HG02884 (cell line): Measurements from ENCODE around the gene PFKP.

ENCODE experiments used
- ATAC-seq: cut with Tn5 transposase; IDR thresholded peaks from one replicate; pipeline ENCODE4 v1.9.1; 2021; ENCODE audit warnings: mild to moderate bottlenecking, moderate library complexity; ENCODE audit not compliant: unreplicated experiment

PFKP gene

GRCh38 chr10:3067118-3067858 lies at the start of gene PFKP:
PFKP (plus strand) TSS chr10:3067548; CDS start chr10:3067596, 48 bp downstream.
- ATAC-seq, result peak; percentile 43

GRCh38 chr10:3018247-3018646 lies 49.1 kb upstream of the PFKP start:
- ATAC-seq, result no peak

- no peak for ATAC-seq
Measured at GRCh38 chr10:3020311-3020710, 47.0 kb upstream of the PFKP start.

- ATAC-seq, result no peak
Measured at GRCh38 chr10:3020881-3021280, 46.5 kb upstream of the PFKP start.

GRCh38 chr10:3022027-3022426 lies 45.3 kb upstream of the PFKP start:
- ATAC-seq, result no peak

GRCh38 chr10:3023892-3024291 lies 43.5 kb upstream of the PFKP start:
- no peak for ATAC-seq

GRCh38 chr10:3025026-3025683 lies 42.2 kb upstream of the PFKP start:
- no peak for ATAC-seq

- ATAC-seq, result no peak
Measured at GRCh38 chr10:3027866-3028265, 39.5 kb upstream of the PFKP start.

GRCh38 chr10:3028441-3028840 lies 38.9 kb upstream of the PFKP start:
- ATAC-seq, result no peak

- ATAC-seq, result no peak
Measured at GRCh38 chr10:3030765-3031164, 36.6 kb upstream of the PFKP start.

GRCh38 chr10:3031490-3031889 lies 35.9 kb upstream of the PFKP start:
- no peak for ATAC-seq

GRCh38 chr10:3033925-3034324 lies 33.4 kb upstream of the PFKP start:
- no peak for ATAC-seq

GRCh38 chr10:3034616-3035015 lies 32.7 kb upstream of the PFKP start:
- no peak for ATAC-seq

GRCh38 chr10:3036155-3037021 lies 31.0 kb upstream of the PFKP start:
- peak; percentile 99 for ATAC-seq

- no peak for ATAC-seq
Measured at GRCh38 chr10:3037182-3037581, 30.2 kb upstream of the PFKP start.

- ATAC-seq, result no peak
Measured at GRCh38 chr10:3040069-3040468, 27.3 kb upstream of the PFKP start.

GRCh38 chr10:3042589-3042988 lies 24.8 kb upstream of the PFKP start:
- ATAC-seq, result no peak

GRCh38 chr10:3043512-3044368 lies 23.6 kb upstream of the PFKP start:
- ATAC-seq, result peak; percentile 79

- ATAC-seq, result no peak
Measured at GRCh38 chr10:3045471-3046209, 21.7 kb upstream of the PFKP start.

GRCh38 chr10:3046210-3046779 lies 21.1 kb upstream of the PFKP start:
- ATAC-seq, result no peak
